HCT116 (cell line): ENCODE results near the gene IL1R1. TPM values are rescaled to one million over a fixed set of nuclear protein-coding genes. Genes with fewer than 3 reads are reported as not detected.

Experiments
- ATAC-seq: fragments of 200-7000 bp; cut with Tn5 transposase; 2 replicates; pipeline ENCODE4 v1.9.1; 2020; ENCODE audit warnings: mild to moderate bottlenecking, moderate library complexity
- BruUV-seq: library from RNA; stranded (reverse); fragments of 400-500 nt; replicated peaks from 2 replicates; lab custom pipeline; 2021; lab: Mats Ljungman, UMichigan
- CTCF ChIA-PET: fragments of 300-600 bp; sonication (Branson Sonifier 250); formaldehyde crosslinking; loops from one replicate; lab custom pipeline; 2021; ENCODE audit warnings: antibody characterized with exemption; lab: Charles Lee
- POLR2A ChIA-PET: fragments of 300-600, 350-600 bp; sonication (Branson Sonifier 250); formaldehyde crosslinking; loops from one replicate; lab custom pipeline; 2021; ENCODE audit warnings: antibody characterized with exemption; lab: Charles Lee
- RAD21 ChIA-PET, 2 experiments: fragments of 300-600 bp; sonication (Branson Sonifier 250); formaldehyde crosslinking; loops; one replicate each; lab custom pipeline; 2023; ENCODE audit warnings: low total read pairs in 2 of 2; ENCODE audit not compliant: uncharacterized antibody in 2 of 2, unreplicated experiment in 2 of 2, low non-redundant PET in 1 of 2; lab: Charles Lee
- DNase-seq: peaks from one replicate; pipeline ENCODE4 v3.0.0-alpha.2; 2010; ENCODE audit warnings: low read depth, low spot score
- H2AFZ ChIP-seq: fragments of 200-600 bp; shearing (Covaris generic), sonication (generic); 2 replicates; pipeline ENCODE4 v1.6.1; 2017; ENCODE audit warnings: low read depth, mixed run types, mixed read lengths, antibody characterized with exemption, low read length; ENCODE audit not compliant: poor library complexity, severe bottlenecking
- H3K27ac ChIP-seq: 2 replicates; pipeline ENCODE4 v1.5.1; 2012; ENCODE audit warnings: low read depth, low read length
- H3K27me3 ChIP-seq: fragments of 200-600 bp; sonication (generic); 2 replicates; pipeline ENCODE4 v1.6.1; 2016; ENCODE audit warnings: mixed run types, low read length, mixed read lengths; ENCODE audit not compliant: insufficient read depth
- H3K36me3 ChIP-seq, 2 experiments: fragments of 200-500 bp in 1 of 2; fragments of 200-600 bp in 1 of 2; sonication (Bioruptor generic) in 1 of 2; sonication (generic) in 1 of 2; 2 replicates each; pipeline versions ENCODE4 v1.5.1 to v1.6.1; 2014 to 2016; ENCODE audit warnings: low read length in 2 of 2, inconsistent platforms in 1 of 2, mixed read lengths in 1 of 2, mixed run types in 1 of 2; ENCODE audit not compliant: insufficient read depth in 2 of 2, control insufficient read depth in 1 of 2
- H3K4me1 ChIP-seq, 2 experiments: fragments of 200-600 bp in 1 of 2; sonication (generic) in 1 of 2; 2 replicates each; pipeline versions ENCODE4 v1.5.1 to v1.6.1; 2012 to 2017; ENCODE audit warnings: low read length in 2 of 2, inconsistent platforms in 1 of 2, mild to moderate bottlenecking in 1 of 2, mixed read lengths in 1 of 2, mixed run types in 1 of 2, moderate library complexity in 1 of 2; ENCODE audit not compliant: insufficient read depth in 2 of 2, control insufficient read depth in 1 of 2
- H3K4me2 ChIP-seq: fragments of 200-600 bp; sonication (generic); 2 replicates; pipeline ENCODE4 v1.6.1; 2017; ENCODE audit warnings: mixed run types, low read length, mixed read lengths
- H3K4me3 ChIP-seq, 2 experiments: fragments of 200-600 bp in 1 of 2; sonication (generic) in 1 of 2; replicated peaks in 1 of 2; 2 replicates each; pipeline ENCODE4 v1.5.1; 2011 to 2016; ENCODE audit warnings: low read length in 2 of 2, control low read depth in 1 of 2, low read depth in 1 of 2, mild to moderate bottlenecking in 1 of 2, mixed read lengths in 1 of 2, mixed run types in 1 of 2
- H3K79me2 ChIP-seq: fragments of 200-600 bp; sonication (generic); 2 replicates; pipeline ENCODE4 v1.6.1; 2017; ENCODE audit warnings: mild to moderate bottlenecking, mixed run types, low read length, moderate library complexity, mixed read lengths; ENCODE audit not compliant: insufficient read depth
- H3K9ac ChIP-seq: fragments of 200-600 bp; sonication (generic); 2 replicates; pipeline ENCODE4 v1.6.1; 2016; ENCODE audit warnings: low read length, mixed read lengths
- H3K9me2 ChIP-seq: fragments of 200-600 bp; sonication (generic), shearing (Covaris generic); 2 replicates; pipeline ENCODE4 v1.6.1; 2017; ENCODE audit warnings: mixed run types, mild to moderate bottlenecking, moderate library complexity; ENCODE audit not compliant: insufficient read depth
- H3K9me3 ChIP-seq, 2 experiments: fragments of 200-500 bp in 1 of 2; fragments of 200-600 bp in 1 of 2; sonication (Bioruptor generic) in 1 of 2; sonication (generic) in 1 of 2; 2 replicates each; pipeline ENCODE4 v1.6.1; 2014 to 2017; ENCODE audit warnings: low read length in 2 of 2, mixed read lengths in 2 of 2, inconsistent platforms in 1 of 2, low read depth in 1 of 2, mild to moderate bottlenecking in 1 of 2, mixed run types in 1 of 2, moderate library complexity in 1 of 2; ENCODE audit not compliant: control insufficient read depth in 1 of 2, insufficient read depth in 1 of 2
- H4K20me1 ChIP-seq: fragments of 200-600 bp; sonication (generic), shearing (Covaris generic); 2 replicates; pipeline ENCODE4 v1.6.1; 2017; ENCODE audit warnings: mixed run types, mild to moderate bottlenecking, moderate library complexity; ENCODE audit not compliant: insufficient read depth
- CBX3 ChIP-seq: IDR thresholded peaks from 2 replicates; pipeline ENCODE4 v1.6.1; 2012; ENCODE audit warnings: low read depth
- ELF1 ChIP-seq: IDR thresholded peaks from 2 replicates; pipeline ENCODE4 v1.6.1; 2012; ENCODE audit warnings: low read depth, borderline replicate concordance
- JUND ChIP-seq: IDR thresholded peaks from 2 replicates; pipeline ENCODE4 v1.6.1; 2012
- POLR2AphosphoS5 ChIP-seq: IDR thresholded peaks from 2 replicates; pipeline ENCODE4 v1.6.1; 2011; ENCODE audit warnings: mild to moderate bottlenecking, low read depth, low read length, moderate library complexity
- RAD21 ChIP-seq: IDR thresholded peaks from 2 replicates; pipeline ENCODE4 v1.6.1; 2012; ENCODE audit warnings: low read depth, mild to moderate bottlenecking
- REST ChIP-seq: IDR thresholded peaks from 2 replicates; pipeline ENCODE4 v1.6.1; 2012; ENCODE audit warnings: low read depth
- SIN3A ChIP-seq: IDR thresholded peaks from 2 replicates; pipeline ENCODE4 v1.6.1; 2012; ENCODE audit warnings: low read depth
- SRF ChIP-seq: IDR thresholded peaks from 2 replicates; pipeline ENCODE4 v1.6.1; 2012; ENCODE audit warnings: low read depth
- TCF7L2 ChIP-seq: IDR thresholded peaks from 2 replicates; pipeline ENCODE4 v1.7.0; 2011; ENCODE audit warnings: borderline replicate concordance, inconsistent platforms; ENCODE audit not compliant: insufficient read depth, insufficient read length; ENCODE audit errors: extremely low read depth
- intact Hi-C: fragments of 100-400 bp; cut with micrococcal nuclease; formaldehyde crosslinking; loops from 2 replicates; pipeline ENCODE4 v1.10.0; 2022
- total RNA-seq: library from RNA; stranded (reverse); gene quantifications from one replicate; pipeline ENCODE4 v1.2.1, GENCODE V29; 2021; ENCODE audit not compliant: unreplicated experiment

The IL1R1 gene
- total RNA-seq, 1 experiment from 2014 or later = 5.3 TPM

DNA sequence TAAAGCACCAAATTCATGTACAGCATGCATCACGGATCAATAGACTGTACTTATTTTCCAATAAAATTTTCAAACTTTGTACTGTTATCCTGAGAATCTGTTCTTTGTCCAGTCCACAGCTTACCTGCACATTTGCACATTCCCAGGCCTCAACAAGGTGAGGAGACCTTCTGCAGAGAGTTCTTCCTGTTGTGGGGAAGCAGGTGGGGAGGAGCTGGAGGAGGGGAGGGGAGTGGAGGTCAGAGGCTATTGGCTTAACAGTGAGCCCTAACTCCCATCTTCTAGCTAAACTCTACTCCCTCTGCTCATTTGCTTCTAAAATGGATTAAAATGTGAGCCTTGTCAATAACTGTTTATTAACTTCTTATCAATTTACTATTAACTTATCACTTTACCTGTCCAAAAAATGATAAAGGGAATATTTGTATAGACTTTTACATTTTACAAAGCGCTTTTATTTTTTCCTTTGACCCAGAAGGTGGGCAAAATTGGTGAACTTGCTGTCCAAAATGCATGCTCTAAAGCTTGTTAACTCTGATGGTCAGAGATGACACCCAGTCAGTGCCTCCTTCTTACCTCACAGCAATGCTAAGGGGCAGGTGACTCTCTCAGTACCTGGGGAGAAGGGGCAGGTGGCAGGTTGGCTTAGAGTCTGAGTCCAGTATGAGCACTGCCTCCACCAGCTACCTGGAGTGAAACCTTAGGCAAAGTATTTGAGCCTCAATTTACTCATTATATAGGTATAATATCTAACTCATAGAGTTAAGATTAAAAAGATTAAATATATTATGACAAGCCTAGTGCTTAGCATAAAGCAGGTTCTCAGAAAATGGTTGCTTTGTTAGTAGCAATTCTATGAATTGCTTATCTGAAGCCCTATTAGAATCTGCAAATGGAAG is 37.5 kb downstream of the IL1R1 start:
- intact Hi-C loops = no loop called here
- H3K4me2 ChIP-seq = no peak overlapping the region

More for the DNA sequence above, 37.5 kb downstream of the IL1R1 start:
- no TSS peak for BruUV-seq
- ChIA-PET RAD21 (no interaction called here), POLR2A (no interaction called here), CTCF (no interaction called here)
- Histone ChIP-seq H3K79me2 (no peaks in the 10 kb centered on the region), H3K27me3 (no peaks in the 10 kb centered on the region), H3K9ac (no peak overlapping the region), H3K36me3 (no peaks in the 10 kb centered on the region), H2AFZ (no peak overlapping the region), H3K27ac (no peak overlapping the region), H4K20me1 (no peaks in the 10 kb centered on the region), H3K9me3 (no peaks in the 10 kb centered on the region), H3K4me3 (no peak overlapping the region), H3K9me2 (no peaks in the 10 kb centered on the region), H3K4me1 (no peaks in the 10 kb centered on the region)
- ATAC-seq (no peak), DNase-seq (no peak)
- TF ChIP-seq SRF (no peak), TCF7L2 (no peak), ELF1 (no peak), POLR2AphosphoS5 (no peak), RAD21 (no peak), REST (no peak), JUND (no peak), CBX3 (no peak), SIN3A (no peak)
